ENCODE results near the gene SIRT7. TPM values are rescaled to one million over a fixed set of nuclear protein-coding genes. Genes with fewer than 3 reads are reported as not detected.

The SIRT7 gene
- total RNA-seq, 1 donor from 2014 or later = 33.2 TPM

GRCh38 chr17:81867170-81867990, 50.6 kb downstream of the SIRT7 start:
- DNase-seq (ENCODE audit: extremely low read depth, low read depth, low spot score) = no peak

- DNase-seq (ENCODE audit: extremely low read depth, low read depth, low spot score) = no peak
Observed at GRCh38 chr17:81866440-81867169, 51.4 kb downstream of the SIRT7 start.

DNA sequence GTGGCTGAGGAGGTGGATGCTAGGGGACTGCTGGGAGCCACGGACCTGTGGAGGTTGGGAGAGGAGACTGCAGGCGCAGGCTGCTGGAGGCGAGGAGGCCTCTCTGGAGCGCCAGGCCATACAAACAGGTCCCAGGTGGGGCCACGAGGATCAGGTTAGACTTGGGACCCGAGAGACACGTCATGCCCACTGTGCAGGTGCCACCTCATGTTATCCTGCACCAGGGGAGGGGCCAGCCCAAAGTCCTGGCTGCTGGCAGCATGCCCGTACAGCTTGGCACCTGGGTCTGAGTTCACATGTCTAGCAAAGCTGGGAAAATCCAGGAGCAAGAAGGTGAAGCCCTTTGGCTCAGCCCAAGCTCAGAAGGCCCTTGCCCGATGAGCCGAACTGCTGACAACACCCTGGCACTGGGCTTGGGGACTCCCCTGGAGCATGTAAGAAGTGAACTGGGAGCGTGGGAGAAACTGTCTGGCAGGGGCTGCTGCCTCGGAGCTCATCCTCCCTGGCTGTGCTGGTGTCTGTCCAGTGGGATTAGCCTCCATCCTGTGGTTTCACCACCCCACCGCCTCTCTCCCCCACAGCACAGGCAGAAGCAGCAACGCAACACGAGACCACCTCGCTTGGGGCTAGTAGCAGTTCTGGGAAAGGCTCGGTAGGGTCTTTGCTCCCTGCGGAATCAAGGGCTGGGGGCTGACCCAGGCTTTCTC, 52.1 kb downstream of the SIRT7 start:
- no peak for DNase-seq (ENCODE audit: extremely low read depth, low read depth, low spot score)

DNA sequence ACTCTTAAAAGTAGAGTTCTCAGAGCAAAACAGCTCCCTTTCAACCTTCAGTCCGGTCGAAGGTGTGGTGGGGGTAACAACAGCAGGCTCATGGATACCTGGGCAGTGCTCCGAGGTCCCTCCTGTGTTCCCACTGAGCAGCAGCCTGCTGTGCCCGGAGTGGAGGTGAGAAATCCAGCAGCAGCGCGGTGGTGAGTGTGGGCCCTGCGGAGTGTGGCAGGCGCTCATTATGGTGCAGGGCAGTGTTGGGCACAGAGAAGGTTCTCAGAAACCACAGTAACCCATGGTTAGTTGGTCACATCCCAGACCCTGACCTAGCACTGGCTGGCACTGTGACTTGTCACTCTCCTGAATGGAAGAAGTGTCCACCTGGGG, 52.6 kb downstream of the SIRT7 start:
- DNase-seq (ENCODE audit: extremely low read depth, low read depth, low spot score) = no peak

GRCh38 chr17:81863833-81864768, 53.9 kb downstream of the SIRT7 start:
- no peak for DNase-seq (ENCODE audit: extremely low read depth, low read depth, low spot score)

GRCh38 chr17:81863123-81863675, 54.8 kb downstream of the SIRT7 start:
- DNase-seq (ENCODE audit: extremely low read depth, low read depth, low spot score) = no peak

Other genes starting within 250 kb of the SIRT7 start
- gene ARL16, start 234.4 kb downstream of the SIRT7 start, total RNA-seq = 25.6 and 38.8 TPM in 2 replicates
- 136 and 145 TPM in 2 replicates for gene HGS, start 234.2 kb downstream of the SIRT7 start, total RNA-seq
- 75.4 and 84.5 TPM in 2 replicates for gene MRPL12, start 214.8 kb downstream of the SIRT7 start, total RNA-seq
- gene SLC25A10, start 205.9 kb downstream of the SIRT7 start, total RNA-seq = 13.2 and 19.0 TPM in 2 replicates
- gene GCGR, start 114.0 kb downstream of the SIRT7 start, total RNA-seq = not detected in 2 replicates
- 134 and 148 TPM in 2 replicates for gene MCRIP1, start 84.9 kb downstream of the SIRT7 start, total RNA-seq
- gene PPP1R27, start 83.1 kb downstream of the SIRT7 start, total RNA-seq = not detected in 2 replicates
- gene P4HB, start 57.6 kb downstream of the SIRT7 start, total RNA-seq = 3,025 and 3,034 TPM in 2 replicates
- 426 and 442 TPM in 2 replicates for gene ARHGDIA, start 46.8 kb downstream of the SIRT7 start, total RNA-seq
- 151 and 152 TPM in 2 replicates for gene ALYREF, start 26.6 kb downstream of the SIRT7 start, total RNA-seq
- gene ANAPC11, start 26.5 kb downstream of the SIRT7 start, total RNA-seq = 180 and 216 TPM in 2 replicates
- gene NPB, start 15.9 kb downstream of the SIRT7 start, total RNA-seq = 0.68 and 1.9 TPM in 2 replicates
- 36.6 and 62.9 TPM in 2 replicates for gene PCYT2, start 6.8 kb downstream of the SIRT7 start, total RNA-seq
- 20.4 and 34.4 TPM in 2 replicates for gene MAFG, start 9.6 kb upstream of the SIRT7 start, total RNA-seq
- 67.3 and 97.0 TPM in 2 replicates for gene PYCR1, start 19.1 kb upstream of the SIRT7 start, total RNA-seq
- gene MYADML2, start 29.1 kb upstream of the SIRT7 start, total RNA-seq = not detected in 2 replicates
- gene NOTUM, start 43.0 kb upstream of the SIRT7 start, total RNA-seq = 0.78 TPM in 1 of 2 replicates, not detected in the other
- gene ASPSCR1, start 59.5 kb upstream of the SIRT7 start, total RNA-seq = 21.8 and 25.1 TPM in 2 replicates
- 51.6 and 74.3 TPM in 2 replicates for gene CENPX, start 104.7 kb upstream of the SIRT7 start, total RNA-seq
- gene LRRC45, start 105.1 kb upstream of the SIRT7 start, total RNA-seq = 12.8 and 24.9 TPM in 2 replicates
- 42.1 and 67.9 TPM in 2 replicates for gene RAC3, start 113.5 kb upstream of the SIRT7 start, total RNA-seq
- gene DCXR, start 119.5 kb upstream of the SIRT7 start, total RNA-seq = 61.0 and 67.6 TPM in 2 replicates
- 45.0 and 49.1 TPM in 2 replicates for gene RFNG, start 133.6 kb upstream of the SIRT7 start, total RNA-seq
- 122 and 139 TPM in 2 replicates for gene GPS1, start 133.7 kb upstream of the SIRT7 start, total RNA-seq
- gene DUS1L, start 147.6 kb upstream of the SIRT7 start, total RNA-seq = 55.7 and 75.2 TPM in 2 replicates
- gene FASN, start 180.1 kb upstream of the SIRT7 start, total RNA-seq = 165 and 201 TPM in 2 replicates